Upper lobe of left lung (tissue), 4 donors: Measurements from ENCODE around the gene TMEM108.

ENCODE experiments used
- CTCF ChIP-seq, 6 experiments: fragments of 450-650 bp in 4 of 6; fragments of 200-600 bp in 2 of 6; sonication (generic) in 2 of 6; IDR thresholded peaks; one replicate each; pipeline ENCODE4 v1.5.1; 2016 to 2019; ENCODE audit warnings: antibody characterized with exemption in 6 of 6
- EP300 ChIP-seq, 4 donors: sonication (generic); formaldehyde crosslinking; IDR thresholded peaks; one replicate each; pipeline ENCODE4 v1.5.1; 2017; ENCODE audit warnings: antibody characterized with exemption in 4 of 4, control low read depth in 2 of 4
- POLR2AphosphoS5 ChIP-seq, 2 donors: sonication (generic); formaldehyde crosslinking; IDR thresholded peaks; one replicate each; pipeline ENCODE4 v1.5.1; 2017; ENCODE audit warnings: antibody characterized with exemption in 2 of 2

- TF ChIP-seq CTCF (IDR thresholded peaks at IDR 0.05) (no peak), POLR2AphosphoS5 (IDR thresholded peaks at IDR 0.05) (no peak), EP300 (IDR thresholded peaks at IDR 0.05) (no peak)
Measured at GRCh38 chr3:133254716-133255115, 216.5 kb downstream of the TMEM108 start.
